GM12878 (cell line): Measurements from ENCODE around the gene NSUN5. TPM values are rescaled to one million over a fixed set of nuclear protein-coding genes. Genes with fewer than 3 reads are reported as not detected.
"Not testable (repeated sequence)": the region's sequence is repeated elsewhere in the genome, so short reads cannot be mapped to it uniquely, and the experiment has no call there.

Experiments
- ATAC-seq: fragments of 200-7000 bp; cut with Tn5 transposase; 3 replicates; pipeline ENCODE4 v1.9.1; 2020; ENCODE audit warnings: mild to moderate bottlenecking, moderate library complexity
- BruUV-seq: library from RNA; stranded (reverse); fragments of 400-500 nt; replicated peaks from 2 replicates; lab custom pipeline; 2021; lab: Mats Ljungman, UMichigan
- CTCF ChIA-PET: fragments of 300-600 bp; sonication (Branson Sonifier 250); formaldehyde crosslinking; extraction: SDS; loops from one replicate; lab custom pipeline; 2021; ENCODE audit warnings: inconsistent platforms; lab: Yijun Ruan, JAX
- POLR2A ChIA-PET: fragments of 350-600 bp; formaldehyde crosslinking; extraction: SDS; loops from one replicate; lab custom pipeline; 2021; ENCODE audit warnings: inconsistent platforms; lab: Charles Lee
- RAD21 ChIA-PET: fragments of 300-600 bp; sonication (Branson Sonifier 250); formaldehyde crosslinking; loops from one replicate; lab custom pipeline; 2023; ENCODE audit warnings: antibody characterized with exemption; ENCODE audit not compliant: unreplicated experiment; lab: Charles Lee
- SMC1A ChIA-PET: fragments of 300-600 bp; sonication (Branson Sonifier 250); formaldehyde crosslinking; loops from one replicate; lab custom pipeline; 2023; ENCODE audit not compliant: unreplicated experiment, uncharacterized antibody; lab: Charles Lee
- DNase-seq: peaks from one replicate; pipeline ENCODE4 v3.0.0-alpha.2; 2011; ENCODE audit warnings: low read depth, low spot score
- FAIRE-seq: peaks from 3 replicates; lab custom pipeline; 2011; peaks lifted over from hg19 to GRCh38; lab: Jason Lieb, UNC
- H2AFZ ChIP-seq: 2 replicates; pipeline ENCODE4 v1.6.0; 2011; ENCODE audit warnings: low read depth, low read length, control low read depth; ENCODE audit not compliant: control insufficient read depth
- H3K27ac ChIP-seq: 2 replicates; pipeline ENCODE4 v1.5.1; 2011; ENCODE audit warnings: control low read depth; ENCODE audit not compliant: control insufficient read depth, insufficient read depth
- H3K27me3 ChIP-seq, 2 experiments: replicated peaks in 1 of 2; 2 replicates each; pipeline versions ENCODE4 v1.6.0 to v1.6.1; 2011; ENCODE audit warnings: low read length in 1 of 2; ENCODE audit not compliant: control insufficient read depth in 2 of 2, insufficient read depth in 2 of 2
- H3K36me3 ChIP-seq, 2 experiments: 2 replicates each; pipeline ENCODE4 v1.5.1; 2011; ENCODE audit warnings: low read length in 1 of 2; ENCODE audit not compliant: control insufficient read depth in 2 of 2, insufficient read depth in 2 of 2
- H3K4me1 ChIP-seq: 2 replicates; pipeline ENCODE4 v1.6.1; 2011; ENCODE audit warnings: mild to moderate bottlenecking, low read length, moderate library complexity, mixed read lengths; ENCODE audit not compliant: control insufficient read depth, insufficient read depth
- H3K4me2 ChIP-seq: 2 replicates; pipeline ENCODE4 v1.6.0; 2011; ENCODE audit warnings: control low read depth; ENCODE audit not compliant: control insufficient read depth, insufficient read depth
- H3K4me3 ChIP-seq: fragments of 200-600 bp; sonication (generic); 2 replicates; pipeline ENCODE4 v1.5.1; 2016
- H3K79me2 ChIP-seq: 2 replicates; pipeline ENCODE4 v1.6.0; 2011; ENCODE audit warnings: low read length; ENCODE audit not compliant: control insufficient read depth, insufficient read depth
- H3K9ac ChIP-seq: 2 replicates; pipeline ENCODE4 v1.8.0; 2011; ENCODE audit warnings: low read length, control low read depth, mixed read lengths; ENCODE audit not compliant: control insufficient read depth, insufficient read depth
- H3K9me3 ChIP-seq: replicated peaks from 3 replicates; pipeline ENCODE4 v1.5.1; 2011; ENCODE audit warnings: mild to moderate bottlenecking, low read length; ENCODE audit not compliant: control insufficient read depth, insufficient read depth
- H4K20me1 ChIP-seq: 2 replicates; pipeline ENCODE4 v1.6.0; 2011; ENCODE audit not compliant: control insufficient read depth, insufficient read depth
- BHLHE40 ChIP-seq, 2 experiments: fragments of 450-650 bp in 1 of 2; IDR thresholded peaks; 2 replicates each; pipeline ENCODE4 v1.6.1; 2011 to 2017; ENCODE audit warnings: low read depth in 2 of 2, borderline replicate concordance in 1 of 2, improper control_type of control experiment in 1 of 2, low read length in 1 of 2, mild to moderate bottlenecking in 1 of 2
- HDGF ChIP-seq: fragments of 450-650 bp; IDR thresholded peaks from 2 replicates; pipeline ENCODE4 v1.6.1; 2016; ENCODE audit warnings: antibody characterized with exemption
- IKZF1 ChIP-seq: fragments of 450-650 bp; conservative IDR thresholded peaks from 2 replicates; pipeline ENCODE4 v1.6.1; 2017; ENCODE audit warnings: antibody characterized with exemption, mild to moderate bottlenecking
- MEF2B ChIP-seq: fragments of 450-650 bp; IDR thresholded peaks from 2 replicates; pipeline ENCODE4 v1.6.1; 2018; ENCODE audit warnings: mild to moderate bottlenecking, moderate library complexity; ENCODE audit not compliant: partially characterized antibody, poor library complexity, severe bottlenecking
- NBN ChIP-seq: fragments of 450-650 bp; IDR thresholded peaks from 2 replicates; pipeline ENCODE4 v1.6.1; 2016
- RAD21 ChIP-seq: IDR thresholded peaks from 2 replicates; pipeline ENCODE4 v1.6.1; 2011; ENCODE audit warnings: mild to moderate bottlenecking, low read depth, low read length, moderate library complexity; ENCODE audit not compliant: insufficient read depth
- RAD51 ChIP-seq: fragments of 450-650 bp; IDR thresholded peaks from 2 replicates; pipeline ENCODE4 v1.6.1; 2016; ENCODE audit warnings: moderate library complexity, mild to moderate bottlenecking, inconsistent platforms
- SMC3 ChIP-seq: IDR thresholded peaks from 2 replicates; pipeline ENCODE4 v1.6.1; 2011; ENCODE audit warnings: low read length, improper control_type of control experiment, borderline replicate concordance
- ZNF24 ChIP-seq: fragments of 450-650 bp; IDR thresholded peaks from 2 replicates; pipeline ENCODE4 v1.6.1; 2017; ENCODE audit warnings: antibody characterized with exemption, mild to moderate bottlenecking
- WGBS: methylation state at CpG from one replicate; pipeline ENCODE4 v1.1.6; 2016; ENCODE audit warnings: low lambda C conversion rate; ENCODE audit not compliant: insufficient replicate concordance, insufficient coverage; ENCODE audit errors: missing lambda C conversion rate; 5-methylcytosine and 5-hydroxymethylcytosine counted together
- in situ Hi-C: fragments of 300-500 bp; cut with MboI; formaldehyde crosslinking; loops from 9 replicates; pipeline ENCODE4 v1.14.3; 2018; ENCODE audit warnings: mixed read lengths
- intact Hi-C: fragments of 100-400 bp; cut with micrococcal nuclease; formaldehyde crosslinking; loops from one replicate; pipeline ENCODE4 v1.14.2; 2022; ENCODE audit not compliant: unreplicated experiment
- polyA plus RNA-seq, 11 experiments: library from polyadenylated mRNA; depleted of rRNA in 4 of 11; unstranded in 6 of 11; stranded (reverse) in 5 of 11; fragments of >200 nt; fragmentation: Nextera tagmentation in 4 of 11; fragmentation: Illumina TruSeq in 1 of 11; extraction: Ambion mirVana in 4 of 11; extraction: Trizol in 1 of 11; gene quantifications; 1 replicate in 1 of 11; 2 replicates in 10 of 11; pipeline versions ENCODE4 v1.2.1 to v1.2.3, GENCODE V29; 2011 to 2016; ENCODE audit warnings: inconsistent platforms in 2 of 11, missing spikeins in 2 of 11, low read depth in 1 of 11
- total RNA-seq, 4 experiments: library from RNA; depleted of rRNA in 3 of 4; stranded (reverse); fragments of >200 nt in 3 of 4; fragmentation: Illumina TruSeq in 1 of 4; extraction: Trizol in 1 of 4; gene quantifications; 2 replicates each; pipeline versions ENCODE4 v1.2.1 to v1.2.3, GENCODE V29; 2013 to 2021
- TF ChIP-seq, protein P1 (sequence below), 3 experiments: IDR thresholded peaks in 2 of 3; conservative IDR thresholded peaks in 1 of 3; 2 replicates each; pipeline ENCODE4 v1.5.1; 2011; ENCODE audit warnings: low read depth in 3 of 3, low read length in 3 of 3, mild to moderate bottlenecking in 3 of 3, control low read depth in 2 of 3, moderate library complexity in 2 of 3, inconsistent platforms in 1 of 3, mixed read lengths in 1 of 3; ENCODE audit not compliant: control insufficient read depth in 2 of 3, insufficient read depth in 1 of 3; ENCODE audit errors: extremely low read depth in 1 of 3

The NSUN5 gene
- total and polyA plus RNA-seq, 10 of the 15 experiments (the other 5 are each of a cell fraction or from before 2014, with no cell fraction given), result 2.0 to 63.4 (median 38.2) TPM

DNA sequence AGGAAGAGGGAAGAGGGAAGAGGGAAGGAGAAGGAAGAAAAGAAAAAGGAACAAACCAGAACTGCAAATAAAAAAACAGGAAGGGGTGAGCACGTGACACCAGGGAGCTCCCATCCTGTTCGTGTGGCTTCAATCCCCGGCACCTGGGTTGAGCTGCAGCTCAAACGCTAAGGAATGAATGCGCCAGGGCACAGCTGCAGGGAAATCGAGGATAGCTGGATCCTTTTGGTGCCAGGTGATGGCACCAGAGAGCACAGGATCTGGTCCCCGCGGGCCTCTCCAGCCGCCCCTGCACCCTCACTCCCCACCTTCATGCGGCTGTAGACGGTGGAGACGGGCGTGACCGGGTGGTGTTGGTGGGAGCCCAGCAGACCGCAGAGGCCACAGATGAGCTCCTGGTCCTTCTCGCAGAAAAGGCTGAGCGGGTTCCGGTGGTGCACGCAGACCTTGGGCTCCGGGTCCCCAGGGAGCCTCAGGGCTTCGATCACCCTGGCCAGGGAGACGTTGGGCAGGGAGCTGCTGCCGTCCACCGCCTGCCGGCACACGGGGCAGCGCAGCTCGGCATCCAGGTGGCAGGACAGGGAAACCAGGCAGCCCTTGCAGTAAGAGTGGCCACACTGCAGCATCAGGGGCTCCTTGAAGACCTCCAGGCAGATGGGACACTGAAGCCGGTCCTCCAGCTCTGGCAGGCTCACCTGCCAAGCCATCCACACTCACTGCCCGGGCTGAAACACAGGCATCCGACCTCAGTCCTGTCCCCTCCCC lies 15.6 kb upstream of the NSUN5 start:
- H3K9me3 ChIP-seq, DNase-seq, POLR2A ChIA-PET, H3K79me2 ChIP-seq, H3K27ac ChIP-seq, H3K9ac ChIP-seq, H3K27me3 ChIP-seq, H3K36me3 ChIP-seq, H4K20me1 ChIP-seq: not testable (repeated sequence)
- peak; percentile 94 for ATAC-seq
- peak overlapping the region; percentile 34 for H2AFZ ChIP-seq
- intact Hi-C loops, result loop anchor here (1.0 kb wide), 1 partner anchor 127 kb away; no protein-coding TSS in a partner anchor
- CTCF ChIA-PET, result interaction anchor here (0.6 to 3.3 kb wide), 12 partner anchors 10 to 441 kb away, joined by 3 to 33 read pairs (median 4); partner anchors contain the start of gene NSUN5
- 24% methylated on average over 22 of the region's 31 CpGs for WGBS
- TF ChIP-seq ZNF24, result 0 out of 2 replicates have a peak, but pooled peaks have one; percentile 30
- TF ChIP-seq SMC3, result peak; percentile 62; the same call in 1 of the 2 replicates
- peak; percentile 55 for TF ChIP-seq RAD21
- peak; percentile 53; the same call in 1 of the 2 replicates for TF ChIP-seq RAD51
- TF ChIP-seq MEF2B, result peak; percentile 64
- 0 out of 2 replicates have a peak, but pooled peaks have one; percentile 23 for TF ChIP-seq IKZF1
- 0 out of 2 replicates have a peak, but pooled peaks have one; percentile 48 for TF ChIP-seq NBN
- TF ChIP-seq, protein P1, sequence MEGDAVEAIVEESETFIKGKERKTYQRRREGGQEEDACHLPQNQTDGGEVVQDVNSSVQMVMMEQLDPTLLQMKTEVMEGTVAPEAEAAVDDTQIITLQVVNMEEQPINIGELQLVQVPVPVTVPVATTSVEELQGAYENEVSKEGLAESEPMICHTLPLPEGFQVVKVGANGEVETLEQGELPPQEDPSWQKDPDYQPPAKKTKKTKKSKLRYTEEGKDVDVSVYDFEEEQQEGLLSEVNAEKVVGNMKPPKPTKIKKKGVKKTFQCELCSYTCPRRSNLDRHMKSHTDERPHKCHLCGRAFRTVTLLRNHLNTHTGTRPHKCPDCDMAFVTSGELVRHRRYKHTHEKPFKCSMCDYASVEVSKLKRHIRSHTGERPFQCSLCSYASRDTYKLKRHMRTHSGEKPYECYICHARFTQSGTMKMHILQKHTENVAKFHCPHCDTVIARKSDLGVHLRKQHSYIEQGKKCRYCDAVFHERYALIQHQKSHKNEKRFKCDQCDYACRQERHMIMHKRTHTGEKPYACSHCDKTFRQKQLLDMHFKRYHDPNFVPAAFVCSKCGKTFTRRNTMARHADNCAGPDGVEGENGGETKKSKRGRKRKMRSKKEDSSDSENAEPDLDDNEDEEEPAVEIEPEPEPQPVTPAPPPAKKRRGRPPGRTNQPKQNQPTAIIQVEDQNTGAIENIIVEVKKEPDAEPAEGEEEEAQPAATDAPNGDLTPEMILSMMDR (IDR thresholded peaks at IDR 0.05 in 2 of 3, conservative IDR thresholded peaks at IDR 0.05 in 1 of 3; ENCODE audit: control insufficient read depth in 2 of 3, extremely low read depth in 1 of 3, insufficient read depth in 1 of 3, low read depth in 3 of 3, low read length in 3 of 3), result peak; percentile 52 to 67 (median 59); a peak in 5 of 6 replicates
- TF ChIP-seq BHLHE40 (IDR thresholded peaks at IDR 0.05; ENCODE audit: borderline replicate concordance in 1 of 2, low read depth in 2 of 2, low read length in 1 of 2), result peak in 1 of 2 experiments; percentile 46; a peak in 1 of 4 replicates
- TF ChIP-seq HDGF, result 0 out of 2 replicates have a peak, but pooled peaks have one; percentile 23
- TF ChIP-seq, all 136 proteins: peak for 10; not testable (repeated sequence) for 126
- in situ Hi-C loops, BruUV-seq, FAIRE-seq, H3K4me1 ChIP-seq: not testable (repeated sequence)
- RAD21 ChIA-PET, result interaction anchor here (0.6 to 1.1 kb wide), 3 partner anchors 125 to 129 kb away, joined by 7 to 15 read pairs (median 8); no protein-coding TSS in a partner anchor
- SMC1A ChIA-PET, result interaction anchor here (1.0 to 1.9 kb wide), 5 partner anchors 12 to 129 kb away, joined by 3 to 15 read pairs (median 3); no protein-coding TSS in a partner anchor
- Histone ChIP-seq H3K4me3 (0 out of 2 replicates have a peak overlapping the region, but pooled peaks have one; percentile 19), H3K4me2 (peak overlapping the region; percentile 31)

DNA sequence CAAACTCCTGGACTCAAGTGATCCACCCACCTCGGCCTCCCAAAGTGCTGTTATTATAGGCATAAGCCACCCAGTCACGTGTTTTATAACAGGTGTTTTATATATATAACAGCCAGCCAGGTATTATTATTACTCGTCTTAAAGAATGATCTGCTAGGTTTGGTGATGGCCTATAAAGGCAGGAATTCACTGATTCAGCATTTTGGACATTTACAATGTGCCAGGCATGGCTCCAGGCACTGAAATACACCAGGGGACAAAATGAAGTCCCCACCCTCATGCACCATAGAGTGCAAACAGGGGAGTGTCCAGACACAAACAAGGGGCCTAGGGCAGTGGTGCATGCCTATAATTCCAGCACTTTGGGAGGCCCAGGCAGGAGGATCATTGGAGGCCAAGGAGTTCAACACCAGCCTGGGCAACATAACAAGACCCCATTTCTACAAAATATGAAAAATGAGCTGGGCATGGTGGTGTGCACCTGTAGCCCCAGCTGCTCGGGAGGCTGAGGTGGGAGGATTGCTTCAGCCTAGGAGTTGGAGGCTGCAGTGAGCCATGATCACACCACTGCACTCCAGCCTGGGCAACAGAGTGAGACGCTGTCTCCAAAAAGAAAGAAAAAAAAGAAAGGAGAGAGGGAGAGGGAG lies 14.9 kb upstream of the NSUN5 start:
- in situ Hi-C loops, H4K20me1 ChIP-seq, POLR2A ChIA-PET, H3K79me2 ChIP-seq, H3K27ac ChIP-seq, FAIRE-seq, H2AFZ ChIP-seq, H3K4me1 ChIP-seq, ATAC-seq, H3K9me3 ChIP-seq, H3K9ac ChIP-seq, DNase-seq, H3K36me3 ChIP-seq, BruUV-seq, H3K27me3 ChIP-seq: not testable (repeated sequence)
- Histone ChIP-seq H3K4me2 (peak overlapping the region; percentile 31; the same call in 1 of the 2 replicates), H3K4me3 (0 out of 2 replicates have a peak overlapping the region, but pooled peaks have one; percentile 19)
- 31% methylated on average over 5 of the region's 5 CpGs for WGBS
- ChIA-PET CTCF (interaction anchor here (0.6 to 3.3 kb wide), 12 partner anchors 11 to 441 kb away, joined by 3 to 33 read pairs (median 4); partner anchors contain the start of gene NSUN5), RAD21 (interaction anchor here (0.6 to 1.1 kb wide), 3 partner anchors 125 to 130 kb away, joined by 7 to 15 read pairs (median 8); no protein-coding TSS in a partner anchor), SMC1A (interaction anchor here (1.0 to 1.9 kb wide), 5 partner anchors 13 to 130 kb away, joined by 3 to 15 read pairs (median 3); no protein-coding TSS in a partner anchor)
- intact Hi-C loops, result loop anchor here (1.0 kb wide), 1 partner anchor 128 kb away; no protein-coding TSS in a partner anchor
